GM19025 (cell line): ENCODE data around the gene FAM43A.

Experiments used
- ATAC-seq: cut with Tn5 transposase; IDR thresholded peaks from one replicate; pipeline ENCODE4 v1.9.1; 2021; ENCODE audit warnings: mild to moderate bottlenecking, low read depth, moderate library complexity; ENCODE audit not compliant: unreplicated experiment

FAM43A gene, protein sequence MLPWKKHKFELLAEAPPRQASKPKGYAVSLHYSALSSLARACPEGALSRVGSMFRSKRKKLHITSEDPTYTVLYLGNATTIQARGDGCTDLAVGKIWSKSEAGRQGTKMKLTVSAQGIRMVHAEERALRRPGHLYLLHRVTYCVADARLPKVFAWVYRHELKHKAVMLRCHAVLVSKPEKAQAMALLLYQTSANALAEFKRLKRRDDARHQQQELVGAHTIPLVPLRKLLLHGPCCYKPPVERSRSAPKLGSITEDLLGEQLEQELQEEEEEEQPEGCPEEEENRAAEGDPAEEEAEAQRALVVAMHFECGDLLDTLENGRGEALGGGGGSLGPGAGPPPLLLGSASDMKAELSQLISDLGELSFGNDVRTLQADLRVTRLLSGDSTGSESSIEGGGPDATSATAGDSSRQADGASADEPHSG

DNA sequence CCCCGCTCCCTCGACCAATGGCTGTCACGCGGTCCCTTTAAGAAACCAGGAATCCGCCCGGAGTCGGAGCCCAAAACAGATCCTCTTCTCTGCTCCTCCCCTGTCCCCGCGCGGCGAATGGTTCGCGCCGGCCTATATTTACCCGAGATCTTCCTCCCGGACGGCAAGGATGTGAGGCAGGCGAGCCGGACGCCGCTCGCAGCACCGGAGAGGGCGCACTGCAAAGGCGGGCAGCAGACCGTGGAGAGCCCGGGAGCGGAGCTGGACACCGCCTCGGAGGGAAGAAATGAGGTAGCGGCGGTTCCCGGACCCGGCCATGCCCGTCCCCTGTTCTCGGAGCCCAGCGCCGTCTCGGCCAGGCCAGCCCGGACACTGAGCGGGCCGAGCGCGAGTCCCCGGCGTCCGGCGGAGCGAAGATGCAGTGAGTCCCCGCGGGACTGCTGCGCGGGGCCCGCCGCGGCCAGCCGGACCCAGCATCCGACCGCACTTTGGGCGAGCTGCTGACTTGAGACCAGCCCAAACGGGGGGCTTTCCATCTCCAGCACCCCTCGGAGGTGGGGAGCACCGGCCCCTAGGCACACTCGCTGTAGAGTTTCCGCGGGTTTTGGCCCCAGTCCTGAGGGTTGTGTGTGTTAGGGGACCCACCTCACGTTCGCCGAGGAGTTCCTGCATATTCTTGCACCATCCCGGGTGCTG lies at the start of gene FAM43A:
FAM43A (plus strand) TSS at position 166 of the 696 bp plus-strand sequence. CDS start 944 bp downstream, outside the sequence.
- peak; percentile 42 for ATAC-seq

DNA sequence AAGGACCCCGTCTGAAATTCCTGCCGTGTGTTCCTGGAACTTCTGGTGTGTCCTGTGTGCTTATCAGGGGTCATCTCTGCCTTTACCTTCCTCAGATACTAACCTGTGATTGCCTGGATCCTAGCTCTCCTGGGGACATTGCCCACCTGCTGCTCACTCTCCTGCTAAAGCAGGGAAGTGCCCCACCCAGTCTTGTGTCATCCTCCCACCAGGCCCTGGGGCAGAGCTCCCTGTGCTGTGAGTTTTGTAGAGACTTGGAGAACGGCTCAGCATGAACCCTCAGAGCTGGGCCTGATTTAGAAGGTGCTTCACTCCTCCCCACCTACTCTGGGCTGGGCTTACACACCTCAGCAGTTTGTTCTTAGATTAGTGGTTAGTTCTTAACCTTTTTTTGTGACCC lies 48.6 kb upstream of the FAM43A start:
- no peak for ATAC-seq

DNA sequence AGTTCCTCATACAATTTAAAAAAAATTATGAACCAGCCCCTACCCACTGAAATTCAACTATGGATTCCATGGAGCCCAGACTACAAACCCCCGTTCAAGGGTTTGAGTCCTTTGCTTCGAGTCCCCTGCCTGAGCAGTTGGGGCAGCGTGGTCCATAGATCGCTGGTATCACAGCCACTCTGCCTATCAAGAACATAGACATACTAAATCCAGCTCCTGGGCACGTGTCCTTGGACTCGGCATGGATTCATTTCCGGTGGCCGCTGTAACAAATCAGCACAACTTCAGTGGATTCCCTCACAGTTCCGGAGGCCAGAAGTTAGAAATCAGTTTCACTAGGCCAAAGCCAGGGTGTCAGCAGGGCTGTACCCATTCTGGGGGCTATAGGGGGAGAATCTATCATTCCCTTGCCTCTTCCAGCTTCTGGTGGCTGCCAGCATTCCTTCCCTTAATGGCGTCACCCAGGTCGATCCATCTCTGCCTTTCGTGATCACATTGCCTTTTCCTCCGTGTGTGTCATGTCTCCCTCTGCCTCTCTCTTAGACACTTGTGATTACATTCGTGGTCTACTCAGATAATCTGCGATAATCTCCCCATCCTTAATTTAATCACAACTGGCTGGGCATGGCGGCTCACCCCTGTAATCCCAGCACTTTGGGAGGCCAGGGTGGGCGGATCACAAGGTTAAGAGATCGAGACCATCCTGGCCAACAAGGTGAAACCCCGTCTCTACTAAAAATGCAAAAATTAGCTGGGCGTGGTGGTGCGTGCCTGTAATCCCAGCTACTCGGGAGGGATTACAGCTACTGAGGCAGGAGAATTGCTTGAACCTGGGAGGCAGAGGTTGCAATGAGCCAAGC lies 47.9 kb upstream of the FAM43A start:
- ATAC-seq, result no peak

DNA sequence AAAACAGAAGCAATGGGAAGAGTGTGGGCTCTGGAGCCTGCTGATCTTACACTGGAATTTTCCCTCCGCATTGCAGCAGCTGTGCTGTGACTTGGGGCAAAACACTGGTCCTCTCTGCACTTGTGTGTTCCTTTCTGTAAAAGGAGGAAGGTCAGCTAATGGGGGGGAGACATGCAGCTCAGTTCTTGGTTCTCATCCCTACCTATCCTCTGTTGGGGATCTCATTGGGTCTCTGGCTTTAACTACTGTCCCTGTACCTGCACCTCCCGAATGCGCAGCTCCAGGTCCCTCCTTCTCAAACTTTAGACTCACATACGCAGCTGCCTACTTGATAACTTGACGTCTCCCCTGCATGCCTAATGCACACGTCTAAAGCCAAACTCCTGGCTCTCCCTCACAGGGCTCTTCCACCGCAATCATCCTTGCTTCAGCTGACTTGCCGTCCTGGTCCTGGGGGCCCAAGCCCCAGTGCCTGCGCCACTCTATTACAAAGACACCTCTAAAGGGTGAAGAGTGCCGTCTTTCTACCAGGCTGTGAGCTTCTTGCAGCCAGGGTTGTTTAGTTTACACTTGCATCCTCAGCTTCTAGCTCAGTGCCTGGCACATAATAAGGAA lies 46.6 kb upstream of the FAM43A start:
- ATAC-seq, result no peak

DNA sequence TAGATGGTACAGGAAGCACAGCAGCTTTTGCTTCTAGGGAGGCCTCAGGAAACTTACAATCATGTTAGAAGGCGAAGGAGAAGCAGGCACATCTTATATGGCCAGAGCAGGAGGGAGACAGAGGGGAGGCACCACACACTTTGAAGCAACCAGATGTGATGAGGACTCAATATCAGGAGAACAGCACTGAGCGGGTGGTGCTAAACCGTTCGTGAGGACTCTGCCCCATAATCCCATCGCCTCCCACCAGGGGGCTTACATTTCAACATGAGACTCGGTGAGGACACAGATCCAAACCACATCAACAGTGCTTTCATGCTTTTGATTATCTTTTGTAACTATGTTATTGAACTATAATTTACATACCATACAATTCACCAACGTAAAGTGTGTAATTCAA lies 44.9 kb upstream of the FAM43A start:
- ATAC-seq, result no peak

DNA sequence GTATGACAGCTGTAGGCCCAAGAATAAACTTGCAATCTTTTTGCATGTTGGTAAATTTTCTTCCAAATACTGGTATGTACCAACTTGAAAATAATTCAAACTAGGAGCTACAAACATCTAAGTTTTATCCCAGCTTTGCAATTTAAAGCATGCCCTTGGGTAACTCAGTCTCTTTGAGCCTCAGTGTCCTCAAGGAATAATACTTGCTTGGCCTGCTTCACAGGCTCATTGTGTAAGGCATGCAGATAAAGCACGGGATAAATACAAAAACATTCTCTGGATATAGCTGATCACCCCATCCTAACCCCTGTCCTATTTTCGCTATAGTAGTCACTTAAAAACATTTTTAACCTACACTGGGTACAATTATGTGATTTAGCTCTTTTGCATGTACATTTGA lies 42.9 kb upstream of the FAM43A start:
- ATAC-seq, result no peak

DNA sequence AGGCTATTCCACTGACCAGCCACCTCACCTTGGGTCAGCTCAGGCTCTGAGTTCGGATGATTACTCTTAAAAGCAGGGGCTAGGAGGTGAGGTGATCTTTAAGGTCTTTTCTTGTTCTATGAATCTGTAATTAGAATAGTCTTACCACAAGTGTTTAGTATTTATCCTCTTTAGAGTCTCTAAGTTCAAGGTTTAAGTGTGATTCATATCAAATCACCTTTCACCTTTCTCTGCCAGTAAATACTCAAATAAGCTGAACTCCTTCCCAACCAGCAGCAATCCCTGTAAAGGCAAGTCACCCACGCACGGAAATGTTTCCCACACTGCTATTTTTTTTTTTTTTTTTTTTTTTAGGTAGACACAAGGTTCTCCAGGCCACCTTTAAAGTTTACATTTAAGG lies 37.9 kb upstream of the FAM43A start:
- no peak for ATAC-seq

DNA sequence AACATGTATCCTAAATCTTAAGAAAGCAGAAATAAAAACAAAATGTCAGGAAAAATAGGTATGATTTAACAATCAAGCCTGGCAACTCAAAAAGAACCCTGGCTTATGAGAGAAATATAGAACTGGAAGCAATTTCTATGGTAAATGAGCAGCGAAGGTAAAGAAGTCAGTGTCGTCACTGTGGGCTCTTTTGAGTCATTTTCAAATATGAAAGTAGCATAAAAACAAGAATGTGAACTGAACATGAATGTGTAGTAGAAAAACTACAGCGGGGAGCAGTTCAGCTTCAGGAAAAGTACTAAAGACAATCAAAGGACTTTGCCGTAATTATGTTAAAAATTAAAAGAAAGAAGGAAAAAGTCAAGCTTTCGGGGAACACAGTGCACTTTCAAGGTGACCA lies 31.2 kb upstream of the FAM43A start:
- peak; percentile 69 for ATAC-seq

DNA sequence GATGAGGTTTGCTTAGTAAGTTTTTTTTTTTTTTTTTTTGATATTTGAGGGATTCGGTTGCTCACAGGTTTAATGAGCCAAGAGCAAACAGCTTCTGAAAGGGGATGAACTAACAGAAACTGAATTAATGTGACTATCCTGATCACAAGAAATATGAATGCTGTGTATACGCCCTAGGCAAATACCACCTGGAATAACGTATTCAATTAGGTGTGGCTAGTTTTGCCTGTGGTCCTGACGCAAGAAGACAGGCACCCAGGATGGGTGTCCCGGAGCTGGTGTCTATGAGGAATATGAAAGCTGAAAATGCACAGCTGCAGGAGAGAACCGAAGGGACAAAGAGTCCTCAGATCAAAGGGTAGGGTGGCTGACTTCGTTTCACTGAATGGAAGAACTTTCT lies 28.2 kb upstream of the FAM43A start:
- no peak for ATAC-seq

DNA sequence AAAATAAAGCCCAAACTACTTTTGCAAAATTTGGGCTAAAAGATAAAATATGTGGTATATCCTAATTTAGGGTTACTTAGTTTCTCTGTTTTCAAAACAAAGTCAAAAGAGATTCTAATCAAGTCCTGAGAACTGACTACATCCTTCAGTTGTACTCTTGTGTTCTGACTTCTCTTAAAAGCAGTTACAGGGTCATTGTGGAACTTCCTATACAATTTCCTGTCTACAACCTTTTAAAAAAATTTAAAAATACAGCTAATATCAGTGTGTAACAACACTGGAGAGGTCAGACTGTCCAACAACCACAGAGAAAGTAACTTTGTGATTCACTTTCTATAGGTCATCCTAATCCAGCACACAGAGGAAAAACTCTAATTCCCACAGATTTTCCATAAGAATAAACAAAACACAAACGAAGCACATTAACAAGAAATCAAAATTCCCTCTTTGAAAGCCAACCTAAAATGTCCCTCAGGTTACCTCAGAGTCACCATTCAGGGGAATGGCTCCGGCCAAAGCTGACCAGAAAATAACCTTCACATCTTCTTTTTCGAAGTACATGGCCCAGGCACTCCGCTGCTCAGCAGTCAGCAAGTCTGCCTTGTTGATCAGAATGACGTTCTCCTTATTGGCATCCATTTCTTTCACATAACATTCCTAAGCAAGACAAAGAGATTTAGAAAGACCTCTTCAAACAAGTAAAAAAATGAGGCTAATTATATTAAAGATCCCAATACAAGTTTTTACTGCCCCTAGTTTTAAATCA lies 27.0 kb upstream of the FAM43A start:
- no peak for ATAC-seq

DNA sequence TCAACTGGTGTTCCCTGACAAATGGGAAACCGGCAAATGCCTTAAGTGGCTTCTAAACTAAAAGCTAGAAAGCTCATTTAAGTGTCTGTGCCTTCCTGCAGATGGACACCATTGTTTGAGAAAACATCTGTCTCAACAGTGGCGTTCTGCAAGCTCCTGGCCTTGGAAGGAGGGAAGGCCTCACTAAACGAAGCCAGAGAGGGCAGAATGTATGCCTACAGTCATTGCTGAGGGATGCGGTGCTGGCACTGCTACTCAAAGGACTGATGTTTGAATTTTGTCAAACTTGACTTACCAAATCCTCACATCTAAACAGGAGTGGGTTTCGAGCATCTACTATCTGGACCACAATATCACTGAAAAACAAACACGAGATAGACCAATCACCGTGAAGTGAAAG lies 25.9 kb upstream of the FAM43A start:
- ATAC-seq, result no peak

DNA sequence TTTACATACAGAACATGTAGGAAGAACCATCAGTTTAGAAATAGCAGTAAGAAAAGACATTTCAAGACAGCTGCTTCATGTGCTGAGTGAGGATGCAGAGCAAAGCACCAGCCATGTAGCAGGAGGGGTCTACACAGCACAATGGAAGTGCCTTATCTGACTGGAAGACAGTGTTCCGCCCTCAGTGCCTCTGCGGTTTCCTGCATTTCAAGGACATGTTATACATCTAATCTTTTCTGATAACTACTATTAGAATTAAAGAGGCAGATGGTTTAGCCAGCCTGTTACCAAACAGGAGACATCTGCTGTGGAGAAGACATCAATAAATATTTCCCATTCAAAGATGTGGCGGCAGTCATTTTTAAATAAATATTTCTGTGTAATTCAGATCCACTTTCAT lies 24.3 kb upstream of the FAM43A start:
- no peak for ATAC-seq

DNA sequence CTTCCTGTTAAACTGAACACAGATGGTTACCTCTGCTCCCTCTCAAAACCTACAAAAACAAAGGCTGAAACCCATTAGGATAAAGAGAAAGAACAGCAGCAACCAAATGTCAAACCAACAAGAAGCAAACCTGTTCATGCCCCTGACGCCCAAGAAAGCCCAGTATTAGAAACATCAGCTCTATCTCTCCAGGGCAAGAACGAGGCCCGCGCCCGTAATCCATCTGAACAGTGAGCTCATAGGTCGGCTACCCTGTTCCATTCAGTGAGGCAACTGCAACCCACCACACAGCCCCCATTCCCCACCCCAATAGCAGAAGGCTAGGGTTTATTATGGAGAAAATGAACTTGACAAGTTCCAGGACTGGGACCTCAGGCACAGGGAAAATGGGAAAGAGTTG lies 23.7 kb upstream of the FAM43A start:
- ATAC-seq, result no peak

DNA sequence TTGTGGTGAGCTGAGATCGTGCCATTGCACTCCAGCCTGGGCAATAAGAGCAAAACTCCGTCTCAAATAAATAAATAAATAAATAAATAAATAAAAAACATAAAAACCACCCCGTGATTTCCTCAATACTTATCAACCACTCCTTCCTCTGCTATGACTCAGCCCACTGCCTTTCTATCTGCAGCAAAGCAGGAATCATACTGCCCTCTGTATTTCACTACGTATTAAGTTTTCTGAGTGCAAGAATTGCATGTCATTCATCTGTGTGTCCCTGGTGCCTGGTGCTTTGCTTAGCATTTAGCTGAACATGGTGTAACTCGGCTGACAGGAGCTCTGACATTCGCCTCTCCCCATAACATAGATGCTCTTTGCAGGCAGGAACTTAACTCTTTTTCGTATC lies 20.8 kb upstream of the FAM43A start:
- ATAC-seq, result no peak

DNA sequence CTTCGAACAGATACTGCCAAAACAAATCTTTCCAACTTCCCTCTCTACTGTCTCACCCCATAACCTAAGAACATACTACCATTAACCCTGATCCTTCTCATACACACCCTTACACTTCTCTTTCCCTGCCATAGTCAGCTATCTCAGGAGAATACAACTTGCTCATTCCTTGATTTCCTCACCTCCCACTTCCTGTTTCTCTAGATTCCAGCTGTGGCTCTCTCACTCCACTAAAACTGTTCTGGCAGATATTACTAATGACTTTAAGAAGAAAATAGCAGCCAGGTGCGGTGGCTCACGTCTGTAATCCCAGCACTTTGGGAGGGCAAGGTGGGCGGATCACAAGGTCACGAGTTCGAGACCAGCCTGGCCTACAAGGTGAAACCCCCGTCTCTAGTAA lies 18.3 kb upstream of the FAM43A start:
- ATAC-seq, result no peak

DNA sequence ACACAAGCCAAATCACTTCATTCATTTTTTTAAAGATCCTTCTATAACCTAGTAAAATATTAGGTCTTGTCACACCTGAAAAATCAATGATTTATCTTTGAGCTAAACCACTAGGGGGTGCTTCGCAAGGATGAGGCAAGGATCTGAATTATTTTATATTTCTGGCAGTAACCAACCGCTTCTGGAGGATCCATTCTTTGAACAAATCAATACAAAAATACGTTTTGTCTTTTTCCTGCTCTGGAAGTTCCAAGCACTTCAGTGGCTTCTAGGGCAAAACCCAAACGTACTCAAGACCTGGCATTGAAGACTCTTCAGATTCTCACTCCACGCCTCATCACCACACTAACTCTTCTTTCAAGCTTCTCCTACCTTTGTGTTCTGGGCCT lies 14.2 kb upstream of the FAM43A start:
- ATAC-seq, result no peak

DNA sequence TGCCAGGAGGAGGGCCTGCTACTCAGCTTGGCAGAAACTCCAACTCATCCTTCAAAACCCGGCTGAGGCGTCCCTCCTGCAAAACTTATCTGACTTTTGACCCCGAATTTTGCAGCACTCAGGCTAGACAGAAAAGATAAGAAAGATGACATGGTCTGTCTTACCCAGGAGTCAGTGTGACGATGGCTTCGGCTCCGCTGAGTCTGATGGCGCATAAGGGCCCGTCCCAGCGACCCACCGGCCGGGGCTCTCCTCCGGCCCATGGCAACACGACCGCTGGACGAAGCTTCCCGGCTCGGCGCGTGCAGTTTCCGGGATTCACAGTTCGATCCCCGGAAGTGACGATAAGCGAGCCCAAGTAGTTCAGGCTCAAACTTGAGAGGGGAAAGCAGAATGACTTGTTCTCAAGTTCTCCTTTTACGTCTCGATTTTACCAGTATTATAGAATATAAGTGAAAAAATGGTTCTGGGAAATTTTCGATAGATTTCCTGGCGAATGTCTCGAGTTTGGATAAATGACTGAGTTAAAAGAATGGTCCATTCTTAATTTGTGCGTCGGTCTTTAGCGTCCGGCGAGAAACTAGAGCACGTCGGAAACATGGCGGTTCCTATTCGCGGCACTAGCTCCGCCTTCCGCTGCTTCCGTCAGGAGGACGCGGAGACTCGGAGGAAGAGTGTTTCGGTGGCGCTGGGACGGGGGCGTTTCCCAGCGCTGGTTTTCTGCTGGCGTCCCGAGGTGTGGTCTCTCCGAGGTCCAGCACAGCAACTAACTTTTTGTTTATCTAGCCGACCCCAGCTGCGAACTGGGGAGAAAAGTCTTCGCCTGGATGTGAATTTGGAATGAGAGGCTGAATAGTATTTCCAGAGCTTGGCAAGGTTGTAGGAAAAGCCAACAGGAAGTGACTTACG lies 13.5 kb upstream of the FAM43A start, which contains the start of gene LSG1:
LSG1 (minus strand) TSS at position 292 of the 909 bp plus-strand sequence; CDS start at position 263, 29 bp downstream.
- ATAC-seq, result peak; percentile 75

DNA sequence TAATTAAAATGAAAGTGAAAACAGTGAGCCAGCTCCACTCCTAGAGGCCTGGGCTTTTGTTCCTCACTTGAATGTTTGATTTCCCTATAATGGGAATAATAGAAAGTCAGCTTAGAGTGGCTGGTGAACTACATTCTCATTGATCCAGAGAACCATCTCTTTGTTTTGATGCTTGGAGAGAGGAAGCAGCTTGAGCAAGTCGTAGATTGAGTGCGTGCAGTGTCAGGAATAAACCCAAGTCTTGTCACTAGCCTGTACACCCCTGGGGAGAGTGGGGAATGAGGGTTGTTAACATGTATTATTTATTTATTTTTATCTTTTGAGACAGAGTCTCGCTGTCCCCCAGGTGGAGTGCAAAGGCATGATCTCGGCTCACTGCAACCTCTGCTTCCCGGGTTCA lies 12.8 kb upstream of the FAM43A start:
- ATAC-seq, result no peak

DNA sequence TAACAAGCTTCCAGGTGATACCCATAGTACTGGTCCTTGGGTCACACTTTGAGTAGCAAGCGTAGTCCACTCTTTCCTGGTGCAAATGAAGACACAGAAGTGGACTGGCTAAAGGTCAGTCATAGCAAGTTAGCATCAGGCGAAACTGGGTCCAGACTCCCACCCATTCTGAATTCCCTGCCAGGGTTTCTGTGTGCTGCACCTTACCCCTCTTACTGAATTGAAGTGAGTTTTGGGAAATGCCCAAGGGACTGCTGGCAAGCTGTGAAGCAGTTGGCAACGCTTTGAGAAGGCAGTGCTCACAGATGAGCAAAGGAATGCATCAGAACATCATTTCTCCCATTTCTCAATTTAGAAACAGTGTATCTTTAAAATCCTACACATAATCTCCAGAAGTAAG lies 11.9 kb upstream of the FAM43A start:
- no peak for ATAC-seq
